Ishikawa (cell line): ENCODE measurements around the gene UBTD2.

ENCODE experiments used
- CEBPB ChIP-seq: IDR thresholded peaks from 2 replicates; pipeline ENCODE4 v1.6.1; 2012
- EGR1 ChIP-seq: IDR thresholded peaks from 2 replicates; pipeline ENCODE4 v1.6.1; 2012
- MAX ChIP-seq: IDR thresholded peaks from 2 replicates; pipeline ENCODE4 v1.6.1; 2012
- TEAD4 ChIP-seq: IDR thresholded peaks from 2 replicates; pipeline ENCODE4 v1.6.1; 2012

DNA sequence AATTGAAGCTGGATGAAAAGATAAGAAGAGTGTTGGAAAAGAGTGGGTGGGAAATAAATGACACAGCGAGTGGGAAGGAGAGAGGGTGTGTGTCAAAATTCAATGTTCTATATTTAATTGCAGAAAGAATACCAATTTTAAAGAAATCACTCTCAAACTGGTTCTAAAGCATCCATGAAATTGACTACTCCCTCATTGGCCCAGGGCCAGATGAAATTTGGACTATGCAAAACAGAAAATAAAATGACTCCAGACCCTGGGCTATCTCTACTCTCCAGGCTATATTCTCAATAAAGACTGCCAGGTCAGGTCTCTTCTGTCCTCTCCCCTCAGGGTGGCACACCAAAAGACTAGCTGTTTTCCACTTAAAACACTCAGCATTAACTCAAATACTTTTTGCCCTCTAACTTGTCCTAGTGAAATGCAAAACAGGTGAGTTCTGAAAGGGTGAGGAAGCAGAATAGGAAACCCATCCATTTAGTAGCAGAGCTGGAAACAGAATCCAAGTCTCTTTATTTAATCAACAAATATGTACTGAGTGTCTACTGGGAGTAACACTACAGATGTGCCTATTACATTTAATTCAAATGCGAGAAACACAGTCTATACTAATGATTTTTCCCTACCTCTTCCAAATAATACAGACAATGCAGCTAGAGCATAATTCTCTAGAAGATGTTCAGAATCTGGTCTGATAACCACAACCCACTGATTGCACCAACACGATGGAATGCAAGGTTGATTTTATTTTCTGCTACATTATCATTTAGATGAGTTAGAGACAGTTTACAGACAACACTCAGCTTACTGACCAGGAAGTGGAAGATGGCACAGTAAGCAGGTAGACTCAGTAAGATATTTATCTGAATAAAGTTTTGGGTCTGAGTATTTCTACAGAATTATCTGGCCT is 47.5 kb downstream of the UBTD2 start:
- no peak for TF ChIP-seq EGR1
- no peak for TF ChIP-seq MAX
- no peak for TF ChIP-seq TEAD4
- no peak for TF ChIP-seq CEBPB
